Liver (tissue), 9 donors: Measurements from ENCODE around the gene PLCB4. TPM values are rescaled to one million over a fixed set of nuclear protein-coding genes. Genes with fewer than 3 reads are reported as not detected.

Experiments
- DNase-seq: peaks from one replicate; pipeline ENCODE4 v3.0.0-alpha.2; 2017; ENCODE audit warnings: low spot score
- H3K27ac ChIP-seq, 2 donors: one replicate each; pipeline ENCODE4 v1.7.0; 2013; ENCODE audit warnings: inconsistent platforms in 2 of 2, low read length in 2 of 2, control low read depth in 1 of 2, low read depth in 1 of 2, mild to moderate bottlenecking in 1 of 2
- H3K27me3 ChIP-seq, 4 donors: one replicate each; pipeline versions ENCODE4 v1.6.1 to v1.7.0; 2013; ENCODE audit warnings: low read length in 3 of 4, inconsistent platforms in 1 of 4, mild to moderate bottlenecking in 1 of 4, moderate library complexity in 1 of 4; ENCODE audit not compliant: control insufficient read depth in 4 of 4, insufficient read depth in 4 of 4
- H3K36me3 ChIP-seq, 4 donors: one replicate each; pipeline versions ENCODE4 v1.6.1 to v1.7.0; 2013; ENCODE audit warnings: low read length in 3 of 4, mild to moderate bottlenecking in 3 of 4, low read depth in 1 of 4, moderate library complexity in 1 of 4; ENCODE audit not compliant: control insufficient read depth in 4 of 4, insufficient read depth in 3 of 4
- H3K4me1 ChIP-seq, 4 donors: one replicate each; pipeline versions ENCODE4 v1.6.1 to v1.7.0; 2013; ENCODE audit warnings: low read length in 3 of 4, mild to moderate bottlenecking in 3 of 4, moderate library complexity in 1 of 4; ENCODE audit not compliant: control insufficient read depth in 4 of 4, insufficient read depth in 4 of 4
- H3K4me3 ChIP-seq, 3 donors: one replicate each; pipeline versions ENCODE4 v1.6.1 to v1.7.0; 2013; ENCODE audit warnings: low read length in 3 of 3, control low read depth in 1 of 3, low read depth in 1 of 3, mild to moderate bottlenecking in 1 of 3
- H3K9ac ChIP-seq, 2 donors: one replicate each; pipeline ENCODE4 v1.7.0; 2013; ENCODE audit warnings: low read length in 2 of 2, mild to moderate bottlenecking in 2 of 2, moderate library complexity in 2 of 2, control low read depth in 1 of 2, low read depth in 1 of 2
- H3K9me3 ChIP-seq, 4 donors: one replicate each; pipeline versions ENCODE4 v1.6.1 to v1.7.0; 2013; ENCODE audit warnings: low read length in 3 of 4; ENCODE audit not compliant: control insufficient read depth in 4 of 4
- EGR1 ChIP-seq, 2 donors: IDR thresholded peaks; 2 replicates each; pipeline ENCODE4 v1.6.1; 2016 to 2018; ENCODE audit warnings: antibody characterized with exemption in 2 of 2, low read depth in 2 of 2
- FOXA1 ChIP-seq: IDR thresholded peaks from 2 replicates; pipeline ENCODE4 v1.6.1; 2016; ENCODE audit warnings: antibody characterized with exemption
- FOXA2 ChIP-seq: IDR thresholded peaks from 2 replicates; pipeline ENCODE4 v1.6.1; 2016; ENCODE audit warnings: antibody characterized with exemption
- GABPA ChIP-seq, 2 donors: IDR thresholded peaks in 1 of 2; conservative IDR thresholded peaks in 1 of 2; 2 replicates each; pipeline ENCODE4 v1.6.1; 2016; ENCODE audit warnings: antibody characterized with exemption in 2 of 2, mild to moderate bottlenecking in 1 of 2, moderate library complexity in 1 of 2
- HNF4A ChIP-seq, 2 donors: conservative IDR thresholded peaks; 2 replicates each; pipeline ENCODE4 v1.6.1; 2016; ENCODE audit warnings: antibody characterized with exemption in 2 of 2, mild to moderate bottlenecking in 2 of 2
- HNF4G ChIP-seq: IDR thresholded peaks from 2 replicates; pipeline ENCODE4 v1.6.1; 2016; ENCODE audit warnings: antibody characterized with exemption
- JUND ChIP-seq, 2 donors: IDR thresholded peaks; 2 replicates each; pipeline ENCODE4 v1.6.1; 2016; ENCODE audit warnings: antibody characterized with exemption in 2 of 2
- NR2F2 ChIP-seq: IDR thresholded peaks from 2 replicates; pipeline ENCODE4 v1.6.1; 2016; ENCODE audit warnings: antibody characterized with exemption
- RAD21 ChIP-seq, 2 donors: IDR thresholded peaks; 2 replicates each; pipeline ENCODE4 v1.6.1; 2016; ENCODE audit warnings: antibody characterized with exemption in 2 of 2, mild to moderate bottlenecking in 2 of 2
- RXRA ChIP-seq, 2 donors: IDR thresholded peaks; 2 replicates each; pipeline ENCODE4 v1.6.1; 2017 to 2018; ENCODE audit warnings: antibody characterized with exemption in 2 of 2, mild to moderate bottlenecking in 1 of 2
- SP1 ChIP-seq: IDR thresholded peaks from 2 replicates; pipeline ENCODE4 v1.6.1; 2018; ENCODE audit warnings: antibody characterized with exemption, mild to moderate bottlenecking
- TAF1 ChIP-seq: conservative IDR thresholded peaks from 2 replicates; pipeline ENCODE4 v1.6.1; 2016; ENCODE audit warnings: antibody characterized with exemption, mild to moderate bottlenecking
- YY1 ChIP-seq: IDR thresholded peaks from 2 replicates; pipeline ENCODE4 v1.6.1; 2016; ENCODE audit warnings: antibody characterized with exemption, mild to moderate bottlenecking
- WGBS: extraction: QIAGEN DNeasy Blood & Tissue Kit; methylation state at CpG from one replicate; pipeline ENCODE4 v1.1.7; 2013; 5-methylcytosine and 5-hydroxymethylcytosine counted together
- polyA plus RNA-seq, 2 donors: library from polyadenylated mRNA; stranded (reverse) in 1 of 2; unstranded in 1 of 2; fragments of 200-250 nt in 1 of 2; fragments of >200 nt in 1 of 2; fragmentation: Nextera tagmentation in 1 of 2; extraction: Ambion mirVana in 1 of 2; gene quantifications; one replicate each; pipeline versions ENCODE4 v1.2.1 to v1.2.3, GENCODE V29; 2013 to 2015
- total RNA-seq, 2 donors: library from RNA; depleted of rRNA; stranded (reverse); fragments of >200 nt; gene quantifications; one replicate each; pipeline ENCODE4 v1.2.3, GENCODE V29; 2014
- TF ChIP-seq, protein P1 (sequence below): IDR thresholded peaks from 2 replicates; pipeline ENCODE4 v1.6.1; 2016; ENCODE audit warnings: antibody characterized with exemption
- TF ChIP-seq, protein P2 (sequence below): IDR thresholded peaks from 2 replicates; pipeline ENCODE4 v1.6.1; 2016; ENCODE audit warnings: antibody characterized with exemption
- TF ChIP-seq, protein P3 (sequence below): IDR thresholded peaks from 2 replicates; pipeline ENCODE4 v1.6.1; 2016; ENCODE audit warnings: antibody characterized with exemption
- donor health status: healthy.
- donor health status: healthy.
- donor health status: healthy.
- donor health status: healthy.
- donor health status: healthy.

Gene PLCB4
- total and polyA plus RNA-seq, 4 donors, result 0.14 to 0.67 (median 0.30) TPM

DNA sequence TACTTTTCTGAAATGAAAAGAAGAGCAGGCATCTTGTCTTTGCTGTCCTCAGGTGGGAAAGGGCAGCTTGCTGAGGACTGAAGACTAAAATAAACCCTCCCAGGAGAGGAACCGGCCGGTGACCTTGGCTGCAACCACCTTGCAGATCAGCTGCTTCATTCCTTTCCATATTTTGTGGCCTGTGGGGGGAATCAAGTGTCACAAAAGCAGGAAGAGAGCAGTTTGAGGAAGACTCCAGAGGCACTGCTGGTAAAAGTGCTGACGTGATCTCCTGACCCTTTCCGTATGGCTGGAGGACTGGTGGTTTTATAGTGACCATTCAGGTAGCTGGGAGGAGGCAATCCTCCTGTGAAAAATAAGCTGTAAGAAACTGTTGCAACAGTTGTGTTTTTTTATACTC, 157.0 kb downstream of the PLCB4 start:
- DNase-seq, result no peak
- H3K27me3 ChIP-seq, result no peaks in the 10 kb centered on the region
- no peak overlapping the region for H3K27ac ChIP-seq
- H3K36me3 ChIP-seq, result no peaks in the 10 kb centered on the region
- 67% methylated on average over 4 of the region's 4 CpGs for WGBS
- TF ChIP-seq GABPA (IDR thresholded peaks at IDR 0.05 in 1 of 2, conservative IDR thresholded peaks at IDR 0.05 in 1 of 2) (no peak), HNF4A (conservative IDR thresholded peaks at IDR 0.05) (no peak), TAF1 (no peak), EGR1 (IDR thresholded peaks at IDR 0.05; ENCODE audit: low read depth in 2 of 2) (no peak), FOXA2 (no peak), FOXA1 (no peak), RAD21 (IDR thresholded peaks at IDR 0.05) (no peak), SP1 (no peak), NR2F2 (no peak), RXRA (IDR thresholded peaks at IDR 0.05) (no peak), YY1 (no peak), JUND (IDR thresholded peaks at IDR 0.05) (no peak)
- TF ChIP-seq, protein P1, sequence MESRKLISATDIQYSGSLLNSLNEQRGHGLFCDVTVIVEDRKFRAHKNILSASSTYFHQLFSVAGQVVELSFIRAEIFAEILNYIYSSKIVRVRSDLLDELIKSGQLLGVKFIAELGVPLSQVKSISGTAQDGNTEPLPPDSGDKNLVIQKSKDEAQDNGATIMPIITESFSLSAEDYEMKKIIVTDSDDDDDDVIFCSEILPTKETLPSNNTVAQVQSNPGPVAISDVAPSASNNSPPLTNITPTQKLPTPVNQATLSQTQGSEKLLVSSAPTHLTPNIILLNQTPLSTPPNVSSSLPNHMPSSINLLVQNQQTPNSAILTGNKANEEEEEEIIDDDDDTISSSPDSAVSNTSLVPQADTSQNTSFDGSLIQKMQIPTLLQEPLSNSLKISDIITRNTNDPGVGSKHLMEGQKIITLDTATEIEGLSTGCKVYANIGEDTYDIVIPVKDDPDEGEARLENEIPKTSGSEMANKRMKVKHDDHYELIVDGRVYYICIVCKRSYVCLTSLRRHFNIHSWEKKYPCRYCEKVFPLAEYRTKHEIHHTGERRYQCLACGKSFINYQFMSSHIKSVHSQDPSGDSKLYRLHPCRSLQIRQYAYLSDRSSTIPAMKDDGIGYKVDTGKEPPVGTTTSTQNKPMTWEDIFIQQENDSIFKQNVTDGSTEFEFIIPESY, result no peak
- TF ChIP-seq, protein P2, sequence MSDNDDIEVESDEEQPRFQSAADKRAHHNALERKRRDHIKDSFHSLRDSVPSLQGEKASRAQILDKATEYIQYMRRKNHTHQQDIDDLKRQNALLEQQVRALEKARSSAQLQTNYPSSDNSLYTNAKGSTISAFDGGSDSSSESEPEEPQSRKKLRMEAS, result no peak
- TF ChIP-seq, protein P3, sequence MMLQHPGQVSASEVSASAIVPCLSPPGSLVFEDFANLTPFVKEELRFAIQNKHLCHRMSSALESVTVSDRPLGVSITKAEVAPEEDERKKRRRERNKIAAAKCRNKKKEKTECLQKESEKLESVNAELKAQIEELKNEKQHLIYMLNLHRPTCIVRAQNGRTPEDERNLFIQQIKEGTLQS, result no peak
- H3K9ac ChIP-seq, result no peak overlapping the region
- H3K9me3 ChIP-seq, result no peaks in the 10 kb centered on the region
- H3K4me3 ChIP-seq, result no peak overlapping the region
- no peaks in the 10 kb centered on the region for H3K4me1 ChIP-seq

DNA sequence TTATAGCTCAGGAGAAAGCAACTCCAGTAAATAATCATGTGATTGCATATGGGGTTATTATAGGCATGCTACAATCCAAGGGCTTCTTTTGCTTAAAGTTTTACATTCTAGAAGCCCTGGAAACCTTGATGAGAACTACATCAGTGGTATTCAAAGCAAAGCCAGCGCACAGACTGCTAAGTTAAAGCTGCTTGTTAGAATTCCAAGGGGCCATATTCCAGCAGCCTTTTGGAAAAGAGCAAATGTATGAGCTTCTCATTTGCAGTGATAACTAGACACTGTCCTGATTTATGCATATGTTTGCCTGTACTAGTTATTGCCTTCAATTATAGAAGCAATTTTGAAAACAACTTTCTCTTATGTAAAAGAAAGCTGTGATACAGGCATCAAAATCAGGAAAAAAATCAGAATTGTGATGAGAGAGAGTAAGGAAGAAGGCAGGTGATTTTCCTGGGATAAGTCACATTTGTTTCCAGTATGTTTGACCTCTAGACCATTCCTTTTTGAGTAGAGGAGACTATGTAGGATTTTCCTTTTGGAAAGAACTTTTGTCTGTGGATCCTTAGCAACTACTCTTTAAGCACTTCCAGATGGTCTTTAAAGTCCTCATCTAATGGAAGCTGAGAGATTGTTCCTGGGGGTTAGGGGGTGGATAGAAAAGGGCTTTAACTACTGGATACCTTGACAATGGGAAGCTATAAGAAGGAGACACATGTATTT, 159.2 kb downstream of the PLCB4 start:
- Histone ChIP-seq H3K27me3 (no peaks in the 10 kb centered on the region), H3K9me3 (no peaks in the 10 kb centered on the region), H3K27ac (no peak overlapping the region), H3K9ac (no peak overlapping the region), H3K4me3 (no peak overlapping the region), H3K36me3 (no peaks in the 10 kb centered on the region), H3K4me1 (no peaks in the 10 kb centered on the region)
- no peak for DNase-seq
- 90% methylated on average over 1 of the region's 1 CpG for WGBS
- TF ChIP-seq YY1 (no peak), JUND (IDR thresholded peaks at IDR 0.05) (no peak), FOXA2 (no peak)

DNA sequence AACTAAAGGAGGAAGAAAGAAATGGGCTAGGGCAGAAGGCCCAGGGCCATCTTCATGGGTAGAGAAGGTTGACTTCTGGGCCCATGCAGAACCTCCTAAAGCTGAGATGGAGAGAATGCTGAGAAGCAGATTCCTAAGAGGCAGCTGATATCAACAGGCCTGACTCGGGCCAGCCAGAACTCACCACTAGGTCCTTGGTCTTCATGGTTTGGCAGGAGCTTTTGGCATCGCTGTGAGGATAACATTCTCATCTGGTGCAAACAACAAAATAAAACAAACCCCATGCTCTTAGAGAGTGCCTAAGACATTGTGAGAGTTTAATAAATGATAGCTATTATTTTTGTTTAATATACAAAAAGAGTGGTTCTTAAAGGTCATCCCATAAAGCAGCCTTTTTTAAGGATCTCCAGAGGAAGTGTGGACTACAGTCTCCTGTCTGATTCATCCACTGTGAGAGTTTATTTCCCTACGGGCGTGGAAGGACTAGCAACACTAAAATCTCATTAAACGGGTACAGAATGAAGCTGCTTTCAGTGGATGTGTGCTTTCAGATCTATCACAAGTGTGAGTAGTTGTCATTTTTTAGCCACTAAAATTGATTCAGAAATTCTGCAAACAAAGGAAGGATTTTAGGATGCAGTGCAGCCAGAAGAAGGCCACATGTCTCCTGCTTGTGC, 160.0 kb downstream of the PLCB4 start:
- no peak overlapping the region for H3K27ac ChIP-seq
- 71% methylated on average over 5 of the region's 5 CpGs for WGBS
- H3K9ac ChIP-seq, result no peak overlapping the region
- H3K9me3 ChIP-seq, result no peaks in the 10 kb centered on the region
- no peaks in the 10 kb centered on the region for H3K36me3 ChIP-seq
- no peak for TF ChIP-seq SP1
- no peak for TF ChIP-seq FOXA1
- no peak for TF ChIP-seq RAD21 (IDR thresholded peaks at IDR 0.05)
- TF ChIP-seq, protein P1, result no peak
- TF ChIP-seq, protein P2, result no peak
- TF ChIP-seq YY1, result no peak
- TF ChIP-seq FOXA2, result no peak
- no peak for TF ChIP-seq TAF1
- no peak for TF ChIP-seq HNF4A (conservative IDR thresholded peaks at IDR 0.05)
- no peak for TF ChIP-seq HNF4G
- TF ChIP-seq EGR1 (IDR thresholded peaks at IDR 0.05; ENCODE audit: low read depth in 2 of 2), result no peak
- no peaks in the 10 kb centered on the region for H3K4me1 ChIP-seq
- DNase-seq, result no peak
- no peaks in the 10 kb centered on the region for H3K27me3 ChIP-seq
- no peak overlapping the region for H3K4me3 ChIP-seq
